GM19455 (cell line): ENCODE results near the gene JCHAIN.
"Not testable (repeated sequence)": the region's sequence is repeated elsewhere in the genome, so short reads cannot be mapped to it uniquely, and the experiment has no call there.

Experiments
- ATAC-seq: cut with Tn5 transposase; IDR thresholded peaks from one replicate; pipeline ENCODE4 v1.9.1; 2021; ENCODE audit not compliant: unreplicated experiment

JCHAIN gene

DNA sequence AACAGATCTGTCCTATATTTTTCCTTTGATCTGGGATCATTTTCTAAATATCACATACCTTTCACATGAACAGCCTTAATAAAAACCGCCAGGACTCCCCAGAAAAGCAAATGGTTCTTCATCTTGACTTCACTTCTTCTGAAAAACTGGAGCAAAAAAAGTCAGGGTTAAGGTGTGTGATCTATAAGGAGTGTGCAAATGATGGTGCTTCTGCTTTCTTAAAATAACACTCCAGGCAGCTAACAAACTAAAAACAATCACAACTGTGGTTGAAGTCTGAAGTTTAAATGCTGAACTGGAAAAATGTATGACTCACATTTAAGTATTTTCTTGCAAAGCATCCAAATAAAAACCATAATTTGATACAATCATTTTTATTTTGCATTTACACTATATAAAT is at the start of gene JCHAIN:
TSS of gene JCHAIN (minus strand) at position 140 of the 400 bp plus-strand sequence. CDS start at position 122, 18 bp downstream.
- peak; percentile 53 for ATAC-seq

DNA sequence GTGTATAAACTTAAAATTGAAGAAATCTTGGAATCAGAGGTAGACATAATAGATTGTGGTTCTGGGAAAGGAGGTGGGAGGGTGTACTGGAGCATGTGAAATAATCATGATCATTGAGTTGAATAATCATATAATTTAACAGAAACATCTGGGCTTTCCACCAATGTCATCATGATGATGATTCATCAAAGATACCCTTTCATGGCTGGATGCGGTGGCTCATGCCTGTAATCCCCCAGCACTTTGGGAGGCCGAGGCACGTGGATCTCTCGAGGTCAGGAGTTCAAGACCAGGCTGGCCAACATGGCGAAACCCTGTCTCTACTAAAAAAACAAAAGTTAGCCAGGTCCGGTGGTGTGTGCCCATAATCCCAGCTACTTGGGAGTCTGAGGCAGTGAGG is 48.8 kb upstream of the JCHAIN start:
- ATAC-seq: no peak

DNA sequence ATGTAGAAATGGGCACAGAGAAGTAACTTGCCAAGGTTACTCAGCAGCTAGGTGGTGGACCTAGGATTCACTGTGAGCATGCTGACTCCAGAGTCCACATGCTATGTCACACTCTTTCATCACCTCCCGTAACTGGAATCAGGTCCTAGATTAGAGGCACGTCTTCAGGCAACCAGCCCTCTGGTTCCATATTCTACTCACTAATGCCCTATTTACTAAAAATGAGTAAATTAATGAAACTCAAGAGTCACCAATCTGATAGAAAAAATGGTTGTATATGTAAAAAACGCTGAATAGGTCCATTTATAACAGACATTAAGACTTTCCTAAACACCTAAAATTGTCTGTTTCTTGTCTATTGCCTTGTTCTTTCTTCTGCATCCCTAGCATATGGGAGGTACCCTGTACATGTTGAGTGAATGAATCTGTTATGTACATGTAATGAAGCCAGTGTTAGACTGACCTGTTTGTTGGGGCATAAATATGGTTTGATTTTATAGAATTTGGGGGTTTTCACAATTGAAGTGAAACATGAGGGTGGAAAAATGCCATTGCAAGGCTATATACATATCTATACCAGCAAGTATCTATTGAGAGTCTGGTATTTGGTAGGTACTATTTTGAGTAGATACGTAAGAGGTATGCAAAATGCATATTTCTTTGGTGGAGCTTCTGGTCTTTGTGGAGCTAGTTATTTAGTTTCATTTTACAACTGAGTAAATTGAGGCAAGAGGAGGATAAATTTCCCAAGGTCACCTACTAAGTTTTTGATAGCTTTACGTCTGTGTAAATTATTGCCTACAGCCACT is 48.0 kb upstream of the JCHAIN start:
- peak; percentile 53 for ATAC-seq

DNA sequence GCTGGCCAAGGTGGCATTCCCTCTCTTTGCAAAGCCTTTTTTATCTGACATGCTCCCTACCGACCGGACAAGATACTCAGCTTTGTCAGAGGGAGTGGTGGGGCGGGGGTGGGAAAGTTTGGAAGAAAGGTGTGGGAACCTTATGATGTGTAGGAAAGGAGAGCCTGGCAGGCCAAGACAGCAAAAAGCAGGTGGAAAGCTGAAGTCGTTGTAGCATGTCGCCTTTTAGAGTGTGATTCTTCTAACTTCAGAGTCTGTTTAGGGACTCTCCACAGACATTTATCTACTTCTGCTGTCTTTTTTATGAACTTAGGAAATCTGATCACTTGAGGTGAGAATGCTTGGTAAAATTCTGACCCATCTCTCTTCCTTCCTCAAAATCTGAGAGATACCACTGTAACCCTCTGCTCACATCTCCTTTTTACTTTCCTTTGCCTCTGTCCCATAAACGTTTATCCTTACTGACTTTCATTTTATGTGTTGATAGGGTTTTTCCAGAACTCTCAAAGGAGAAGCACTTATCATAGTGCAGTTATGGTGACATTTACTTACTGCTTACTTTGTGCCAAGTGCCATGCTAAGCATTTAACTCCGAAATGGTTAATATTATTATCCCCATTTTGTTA is 47.3 kb upstream of the JCHAIN start:
- ATAC-seq: peak; percentile 31

DNA sequence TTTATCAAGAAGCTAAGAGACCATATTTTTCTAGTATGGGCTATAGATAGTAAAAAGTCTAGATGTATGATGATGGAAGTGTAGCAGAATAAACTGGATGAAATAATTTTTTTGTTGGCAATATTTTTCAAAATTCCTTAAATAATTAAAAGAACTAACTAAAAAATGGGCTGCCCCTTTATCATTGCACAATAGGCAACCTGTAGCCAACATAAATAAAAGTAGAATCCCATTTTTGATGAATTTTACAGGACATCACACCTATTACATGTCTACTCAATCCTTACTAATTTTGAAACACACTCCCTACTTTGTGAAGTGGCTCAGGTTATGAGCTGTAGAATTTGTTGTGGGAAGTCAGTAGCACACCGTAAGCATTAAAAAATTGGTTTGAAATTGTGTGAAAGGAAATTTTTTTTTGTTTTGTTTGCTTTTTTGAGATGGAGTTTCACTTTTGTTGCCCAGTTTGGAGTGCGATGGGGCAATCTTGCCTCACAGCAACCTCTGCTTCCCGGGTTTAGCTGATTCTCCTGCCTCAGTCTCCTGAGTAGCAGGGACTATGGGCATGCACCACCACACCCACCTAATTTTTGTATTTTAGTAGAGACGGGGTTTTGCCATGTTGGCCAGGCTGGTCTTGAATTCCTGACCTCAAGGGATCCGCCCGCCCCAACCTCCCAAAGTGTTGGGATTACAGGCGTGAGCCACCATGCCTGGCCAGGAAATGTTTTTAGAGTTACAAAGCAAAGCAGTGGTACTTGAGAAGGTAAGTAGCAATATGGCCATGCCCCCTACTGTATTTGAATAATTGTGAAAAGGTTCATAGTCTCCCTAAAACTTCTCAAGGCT is 46.5 kb upstream of the JCHAIN start:
- no peak for ATAC-seq

DNA sequence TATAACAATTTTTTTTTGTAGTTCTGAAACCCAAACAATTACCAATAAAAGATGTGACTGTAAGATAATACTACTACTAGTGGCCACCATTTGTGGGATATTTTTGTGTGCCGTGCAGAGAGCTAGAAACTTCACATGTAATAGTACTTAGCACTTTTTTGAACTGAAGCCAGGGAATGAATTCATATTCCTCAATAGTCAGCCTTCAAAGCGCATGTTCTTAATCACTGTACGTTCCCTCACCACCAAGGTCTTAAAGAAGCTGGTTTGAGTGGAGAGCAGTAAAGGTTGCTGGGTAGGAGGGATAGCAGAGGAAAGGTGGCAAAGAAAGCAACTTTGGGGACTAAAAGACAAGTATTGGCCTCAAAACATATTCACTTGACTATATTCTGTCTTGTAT is 45.8 kb upstream of the JCHAIN start:
- ATAC-seq: no peak

DNA sequence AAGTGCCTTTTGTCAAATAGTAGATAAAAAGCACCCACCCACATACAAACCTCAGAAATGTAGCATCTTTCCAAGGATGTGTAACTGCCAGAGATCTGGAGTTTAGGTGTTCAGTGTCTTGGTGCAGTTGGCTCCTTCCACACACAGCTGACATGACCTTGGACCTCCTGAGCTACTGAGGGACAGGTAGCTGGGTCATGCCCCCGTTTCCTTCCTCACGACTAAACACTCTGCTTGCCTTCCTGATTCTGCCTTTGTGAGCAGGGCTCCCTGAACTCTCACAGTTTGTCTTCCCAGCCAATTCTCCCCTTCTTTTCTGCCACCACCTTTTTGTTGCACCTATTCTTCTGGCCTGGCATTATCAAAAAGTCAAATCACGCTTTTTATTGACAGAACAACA is 45.3 kb upstream of the JCHAIN start:
- ATAC-seq: no peak

DNA sequence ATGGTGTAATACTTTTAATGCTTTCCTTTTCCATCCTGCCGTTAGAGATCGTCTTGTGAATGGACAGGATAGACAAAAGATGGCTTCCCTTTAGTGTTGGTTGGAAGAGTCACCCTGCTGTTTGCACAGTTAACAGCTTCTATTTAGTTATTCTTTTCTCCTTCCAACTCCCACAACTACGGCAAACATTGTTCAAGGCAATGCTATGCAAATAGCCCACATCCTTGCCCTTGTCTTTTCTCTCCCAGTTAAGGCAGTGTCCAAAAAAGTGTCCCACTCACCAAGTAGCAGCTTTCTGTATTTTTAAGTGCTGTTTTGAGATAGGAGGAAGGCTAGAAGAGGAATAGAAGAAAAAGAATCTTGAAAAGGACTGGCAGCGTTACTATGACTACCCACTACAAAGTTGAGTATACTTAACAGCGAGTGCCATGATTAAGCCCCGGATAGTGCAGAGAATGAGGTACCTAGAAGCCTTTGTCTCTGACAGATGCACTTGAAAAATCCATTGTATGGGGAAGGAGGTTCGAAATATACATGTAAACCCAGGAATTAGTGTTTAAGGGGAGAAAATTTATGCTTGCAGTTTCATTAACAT is 43.4 kb upstream of the JCHAIN start:
- ATAC-seq: no peak

DNA sequence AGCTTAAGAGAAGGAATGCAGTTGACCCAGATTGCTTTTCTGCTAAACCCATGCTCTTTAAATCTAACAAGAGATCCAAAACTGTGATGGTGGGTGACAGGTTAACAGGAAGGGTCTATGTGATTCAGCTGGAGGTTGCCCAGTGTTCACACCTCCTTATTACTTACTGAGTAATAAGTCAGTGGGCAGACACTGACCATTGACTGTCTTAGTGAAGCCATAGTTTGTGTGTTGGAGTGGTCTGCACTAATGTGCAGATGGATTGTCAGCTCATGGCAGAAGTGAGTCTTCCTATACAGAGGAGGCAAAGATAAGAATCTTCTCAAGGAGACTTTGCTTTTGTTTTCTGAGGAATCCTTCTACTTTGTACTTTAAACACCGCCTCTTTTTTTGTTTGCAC is 40.2 kb upstream of the JCHAIN start:
- no peak for ATAC-seq

DNA sequence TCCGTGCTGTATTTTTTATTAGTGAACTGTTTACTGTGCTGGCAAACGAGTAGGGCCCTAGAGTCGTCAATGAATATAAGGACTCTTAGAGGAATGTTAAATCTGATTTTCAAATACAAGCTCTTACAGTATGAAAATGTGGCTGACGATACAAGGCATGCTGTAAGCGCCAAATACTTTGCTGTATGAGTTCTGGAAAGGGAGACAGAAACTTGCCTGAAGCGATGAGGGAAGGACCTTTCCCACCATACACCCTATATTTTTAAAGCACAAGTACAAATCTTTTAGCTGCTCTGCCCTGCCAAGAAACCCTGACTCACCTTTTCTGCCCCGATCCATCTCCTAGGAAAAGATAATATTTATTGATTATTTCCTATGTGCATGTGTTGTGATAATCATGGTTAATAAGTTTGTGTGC is 39.7 kb upstream of the JCHAIN start:
- ATAC-seq: no peak

DNA sequence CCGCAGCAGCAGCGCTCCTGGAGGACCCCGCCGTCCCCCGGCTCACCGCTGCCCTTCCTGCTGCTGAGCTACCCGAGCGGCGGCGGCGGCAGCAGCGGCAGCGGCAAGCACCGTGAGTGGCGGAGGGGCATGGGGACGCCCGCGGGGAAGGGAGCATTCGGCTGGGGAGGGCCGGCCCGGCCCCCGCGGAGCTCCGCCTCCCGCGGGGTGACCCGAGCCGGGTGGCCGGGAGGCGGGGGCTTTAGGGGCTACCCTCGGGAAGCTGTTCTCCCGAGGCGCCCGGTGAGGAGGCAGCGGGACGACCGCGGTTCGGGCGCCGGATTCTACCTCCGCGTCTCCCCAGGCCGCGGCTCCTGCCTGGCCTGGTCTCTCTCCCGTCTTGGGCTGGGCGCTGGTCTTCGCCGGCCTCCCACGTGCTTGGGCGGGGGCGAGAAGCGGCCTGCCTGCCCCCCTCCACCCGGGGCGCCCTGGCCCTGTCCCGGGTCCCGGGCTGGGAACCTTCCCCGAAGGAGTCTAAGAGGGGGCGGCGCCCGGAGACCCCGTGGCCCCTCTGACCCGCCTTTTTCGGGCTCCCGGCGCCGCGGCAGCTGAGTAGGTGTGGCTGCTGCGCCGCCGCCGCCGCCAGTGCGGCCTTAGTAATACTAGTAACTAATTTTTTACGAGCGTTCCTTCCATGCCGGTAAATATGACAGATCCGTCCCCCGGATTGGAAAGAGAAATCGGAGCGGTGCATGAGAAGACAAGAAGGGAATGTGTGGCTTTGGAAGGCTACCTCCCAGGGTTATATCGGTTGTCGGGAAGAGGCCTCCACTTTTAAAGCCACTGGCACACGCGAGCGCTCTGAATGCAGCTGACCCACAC is 39.1 kb upstream of the JCHAIN start:
- peak; percentile 60 for ATAC-seq

DNA sequence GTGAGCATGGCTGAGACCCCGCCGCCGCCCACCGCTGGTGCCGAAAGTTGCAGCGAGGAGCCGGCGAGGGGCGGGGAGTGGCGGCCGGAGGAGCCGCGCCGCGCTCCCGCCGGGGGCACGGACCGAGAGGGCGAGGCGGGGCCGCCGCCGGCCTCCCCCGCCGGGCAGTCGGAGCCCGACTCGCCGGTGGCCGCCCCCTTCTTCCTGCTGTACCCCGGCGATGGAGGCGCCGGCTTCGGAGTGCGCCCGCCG is 38.5 kb upstream of the JCHAIN start:
- ATAC-seq: peak; percentile 43

DNA sequence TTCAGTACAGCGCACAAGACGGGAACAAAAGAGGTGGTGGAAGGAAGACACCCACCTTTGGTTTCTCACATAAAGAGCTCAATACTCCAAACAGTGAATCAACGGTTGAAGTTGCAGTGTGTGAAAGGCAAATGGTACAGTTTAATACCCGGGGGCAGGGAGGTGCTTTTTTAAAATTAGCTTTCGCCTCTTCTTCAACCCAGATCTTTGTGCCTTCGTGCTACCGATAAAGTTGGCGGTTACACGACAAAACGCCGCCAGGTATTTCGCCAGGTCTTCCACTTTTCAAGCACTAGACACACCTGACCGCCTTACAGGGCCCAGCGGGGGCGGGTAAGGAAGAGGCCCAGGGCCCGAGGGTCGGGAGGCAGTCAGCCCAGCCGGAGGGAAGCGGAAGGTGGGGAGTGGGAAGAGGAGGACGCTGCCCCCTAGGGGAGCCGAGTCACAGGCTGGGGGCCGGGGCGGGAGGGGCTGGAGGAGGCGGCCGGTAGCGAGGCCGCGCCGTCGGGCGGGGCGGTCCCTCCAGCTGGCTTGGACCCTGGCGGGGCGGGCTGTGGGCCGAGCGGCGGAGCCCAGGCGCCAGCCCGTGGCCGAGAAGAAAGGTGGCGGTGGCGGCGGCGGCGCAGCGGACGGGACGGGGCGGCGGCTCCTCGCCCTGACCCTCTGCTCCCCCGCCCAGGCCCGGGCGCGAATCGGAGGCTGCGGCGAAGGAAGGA is 38.1 kb upstream of the JCHAIN start:
- ATAC-seq: peak; percentile 69

DNA sequence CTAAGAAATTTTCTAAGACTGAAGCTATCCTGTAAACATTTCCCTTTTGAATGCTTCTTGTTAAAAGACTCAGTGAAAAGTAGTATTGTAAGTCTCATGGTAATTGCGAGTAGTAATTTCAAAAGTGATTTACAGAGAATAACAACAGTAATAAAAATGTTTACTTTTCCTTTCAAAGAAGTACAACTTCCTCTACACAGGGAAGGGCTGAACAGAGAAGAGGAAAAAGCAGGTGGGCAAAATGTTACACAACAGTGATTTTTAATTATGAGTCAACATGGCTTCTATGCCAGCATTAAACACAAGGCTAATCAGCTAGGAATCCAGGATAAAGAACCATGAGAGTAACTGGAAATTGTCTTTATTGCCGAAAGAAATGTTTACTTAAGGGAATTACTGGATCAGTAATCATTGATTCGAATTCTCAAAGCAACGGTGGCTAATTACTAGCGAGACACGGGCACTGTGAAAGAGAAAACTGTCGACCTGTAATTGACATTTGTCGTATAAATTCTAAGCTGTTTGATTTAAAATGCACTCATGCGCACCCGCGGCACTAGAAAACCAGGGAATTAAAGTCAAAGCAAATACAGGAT is 37.4 kb upstream of the JCHAIN start:
- ATAC-seq: no peak

DNA sequence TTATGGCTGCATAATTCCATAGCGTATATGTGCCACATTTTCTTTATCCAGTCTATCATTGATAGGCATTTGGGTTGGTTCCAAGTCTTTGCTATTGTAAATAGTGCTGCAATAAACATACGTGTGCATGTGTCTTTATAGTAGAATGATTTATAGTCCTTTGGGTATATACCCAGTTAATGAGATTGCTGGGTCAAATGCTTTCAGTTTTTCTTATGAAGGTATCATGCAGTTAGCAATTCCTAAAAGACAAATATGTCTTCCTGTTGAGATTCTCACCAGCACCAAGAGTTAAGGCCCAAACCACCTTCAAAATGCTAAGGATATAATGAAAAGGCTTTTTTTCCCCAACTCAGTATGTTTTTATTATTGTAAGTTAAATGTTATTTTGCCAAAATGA is 36.3 kb upstream of the JCHAIN start:
- not testable (repeated sequence) for ATAC-seq

DNA sequence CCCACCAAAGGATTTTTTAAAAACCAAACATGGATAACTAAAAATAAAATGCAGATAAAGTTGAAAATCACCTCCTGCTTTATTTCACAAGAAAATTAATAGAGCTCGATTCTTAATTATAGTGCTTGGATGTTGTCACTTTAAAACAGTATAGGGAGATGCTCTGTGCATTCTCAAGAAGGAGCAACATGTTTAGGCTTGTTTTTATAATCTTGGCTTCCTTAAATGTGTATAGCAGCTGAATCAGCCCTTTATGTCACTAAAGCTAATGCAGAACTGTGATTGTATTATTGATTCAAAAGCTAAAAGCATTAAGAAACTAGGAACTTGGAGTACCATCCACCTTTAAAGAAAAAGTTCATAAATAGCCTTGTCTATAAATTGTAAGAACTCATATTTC is 35.0 kb upstream of the JCHAIN start:
- ATAC-seq: no peak

DNA sequence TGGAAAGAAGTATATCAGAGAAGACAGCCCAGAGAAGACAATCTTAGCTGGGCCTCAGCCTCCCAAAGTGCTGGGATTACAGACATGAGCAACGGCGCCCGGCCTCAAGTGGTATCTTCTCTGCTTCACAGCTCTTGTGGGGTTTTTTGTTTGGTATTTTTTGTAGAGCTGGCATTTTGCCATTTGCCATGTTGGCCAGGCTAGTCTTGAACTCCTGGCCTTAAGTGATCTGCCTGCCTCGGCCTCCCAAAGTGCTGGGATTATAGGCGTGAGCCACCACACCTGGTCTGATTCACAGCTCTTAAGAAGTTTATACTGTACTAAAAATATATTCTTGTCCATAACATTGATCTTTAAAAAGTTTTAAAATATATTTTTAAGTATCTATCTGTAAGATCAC is 34.4 kb upstream of the JCHAIN start:
- ATAC-seq: no peak

DNA sequence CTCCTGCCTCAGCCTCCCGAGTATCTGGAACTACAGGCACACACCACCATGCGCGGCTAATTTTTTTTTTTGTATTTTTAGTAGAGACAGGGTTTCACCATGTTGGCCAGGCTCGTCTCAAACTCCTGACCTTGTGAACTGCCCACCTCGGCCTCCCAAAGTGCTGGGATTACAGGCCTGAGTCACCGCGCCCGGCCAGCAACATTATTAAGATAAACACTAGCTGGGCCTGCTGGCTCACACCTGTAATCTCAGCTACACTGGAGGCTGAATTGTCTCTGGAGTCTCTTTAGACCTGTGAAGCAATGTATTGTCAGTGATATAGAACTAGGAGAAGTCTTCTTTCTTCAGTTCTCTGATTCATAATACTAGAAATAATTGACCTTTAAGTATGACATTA is 32.1 kb upstream of the JCHAIN start:
- ATAC-seq: not testable (repeated sequence)

DNA sequence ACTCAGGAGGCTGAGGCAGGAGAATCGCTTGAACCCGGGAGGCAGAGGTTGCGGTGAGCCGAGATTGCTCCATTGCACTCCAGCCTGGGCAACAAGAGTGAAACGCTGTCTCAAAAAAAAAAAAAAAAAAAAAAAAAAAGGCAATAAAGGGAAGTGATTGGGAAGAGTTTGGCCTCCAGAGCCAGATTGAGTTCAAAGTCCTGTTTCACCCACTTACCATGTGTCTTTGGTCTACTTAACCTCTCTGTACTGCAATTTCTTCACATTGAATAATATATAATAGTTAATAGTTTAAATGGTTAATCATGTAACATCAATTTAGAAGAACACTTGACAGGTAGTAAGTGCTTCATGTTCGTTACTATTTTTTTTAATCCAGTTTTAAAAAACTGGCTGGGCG is 28.3 kb upstream of the JCHAIN start:
- ATAC-seq: not testable (repeated sequence)

DNA sequence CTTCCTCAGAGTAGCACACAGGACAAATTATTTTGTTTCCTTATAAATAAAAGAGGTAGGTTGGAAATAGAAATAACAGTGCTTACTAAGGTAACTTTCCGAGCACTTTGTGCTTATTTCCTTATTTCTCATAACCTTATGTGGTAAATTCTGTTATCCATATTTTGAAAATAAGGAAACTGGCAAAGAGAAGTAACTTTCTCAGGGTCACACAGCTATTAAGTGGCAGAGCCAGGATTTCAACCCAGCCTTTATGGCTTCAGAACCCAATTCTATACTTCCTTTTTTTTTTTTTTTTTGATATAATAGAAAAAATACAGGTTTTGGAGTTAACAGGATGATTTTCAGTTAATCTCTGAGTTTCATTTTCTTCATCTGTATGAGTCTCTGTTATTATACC is 25.4 kb upstream of the JCHAIN start:
- no peak for ATAC-seq
